Measurements from ENCODE around the gene KIF11. TPM values are rescaled to one million over a fixed set of nuclear protein-coding genes. Genes with fewer than 3 reads are reported as not detected.

KIF11 gene
- total and polyA plus RNA-seq, 9 of the 15 experiments (the other 6 are each of a cell fraction or from before 2014, with no cell fraction given): 11.3 to 54.4 (median 29.2) TPM

GRCh38 chr10:92695679-92696605 is 103.0 kb downstream of the KIF11 start (continued):
- peak; percentile 71 for TF ChIP-seq HMGN3 (IDR thresholded peaks at IDR 0.05; ENCODE audit: borderline replicate concordance, extremely low read depth, insufficient read length, low read depth, low read length)
- peak; percentile 89 for TF ChIP-seq FOSL1 (tag; conservative IDR thresholded peaks at IDR 0.05)
- TF ChIP-seq, protein P1, sequence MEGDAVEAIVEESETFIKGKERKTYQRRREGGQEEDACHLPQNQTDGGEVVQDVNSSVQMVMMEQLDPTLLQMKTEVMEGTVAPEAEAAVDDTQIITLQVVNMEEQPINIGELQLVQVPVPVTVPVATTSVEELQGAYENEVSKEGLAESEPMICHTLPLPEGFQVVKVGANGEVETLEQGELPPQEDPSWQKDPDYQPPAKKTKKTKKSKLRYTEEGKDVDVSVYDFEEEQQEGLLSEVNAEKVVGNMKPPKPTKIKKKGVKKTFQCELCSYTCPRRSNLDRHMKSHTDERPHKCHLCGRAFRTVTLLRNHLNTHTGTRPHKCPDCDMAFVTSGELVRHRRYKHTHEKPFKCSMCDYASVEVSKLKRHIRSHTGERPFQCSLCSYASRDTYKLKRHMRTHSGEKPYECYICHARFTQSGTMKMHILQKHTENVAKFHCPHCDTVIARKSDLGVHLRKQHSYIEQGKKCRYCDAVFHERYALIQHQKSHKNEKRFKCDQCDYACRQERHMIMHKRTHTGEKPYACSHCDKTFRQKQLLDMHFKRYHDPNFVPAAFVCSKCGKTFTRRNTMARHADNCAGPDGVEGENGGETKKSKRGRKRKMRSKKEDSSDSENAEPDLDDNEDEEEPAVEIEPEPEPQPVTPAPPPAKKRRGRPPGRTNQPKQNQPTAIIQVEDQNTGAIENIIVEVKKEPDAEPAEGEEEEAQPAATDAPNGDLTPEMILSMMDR (IDR thresholded peaks at IDR 0.05 in 2 of 3, conservative IDR thresholded peaks at IDR 0.05 in 1 of 3; ENCODE audit: insufficient read depth in 2 of 3, low read depth in 1 of 3, low read length in 3 of 3): no peak
- TF ChIP-seq ZNF174 (CRISPR knock-in tag; IDR thresholded peaks at IDR 0.05): no peak
- no peak for TF ChIP-seq TEAD1 (CRISPR knock-in tag; IDR thresholded peaks at IDR 0.05)
- TF ChIP-seq ZNF717 (CRISPR knock-in tag; IDR thresholded peaks at IDR 0.05): no peak
- TF ChIP-seq TBP (optimal IDR thresholded peaks at IDR 0.05; ENCODE audit: low read depth, low read length): no peak
- no peak for TF ChIP-seq E2F1 (CRISPR knock-in tag; IDR thresholded peaks at IDR 0.05)
- TF ChIP-seq RB1 (IDR thresholded peaks at IDR 0.05; ENCODE audit: low read depth): no peak
- no peak for TF ChIP-seq SRSF7 (optimal IDR thresholded peaks at IDR 0.05; ENCODE audit: low read depth, low read length)
- no peak for TF ChIP-seq CREB3 (tag; conservative IDR thresholded peaks at IDR 0.05; ENCODE audit: low read depth)
- no peak for TF ChIP-seq ZNF253 (CRISPR knock-in tag; conservative IDR thresholded peaks at IDR 0.05)
- no peak for TF ChIP-seq MTA2 (IDR thresholded peaks at IDR 0.05; ENCODE audit: low read depth)
- TF ChIP-seq, protein P2, sequence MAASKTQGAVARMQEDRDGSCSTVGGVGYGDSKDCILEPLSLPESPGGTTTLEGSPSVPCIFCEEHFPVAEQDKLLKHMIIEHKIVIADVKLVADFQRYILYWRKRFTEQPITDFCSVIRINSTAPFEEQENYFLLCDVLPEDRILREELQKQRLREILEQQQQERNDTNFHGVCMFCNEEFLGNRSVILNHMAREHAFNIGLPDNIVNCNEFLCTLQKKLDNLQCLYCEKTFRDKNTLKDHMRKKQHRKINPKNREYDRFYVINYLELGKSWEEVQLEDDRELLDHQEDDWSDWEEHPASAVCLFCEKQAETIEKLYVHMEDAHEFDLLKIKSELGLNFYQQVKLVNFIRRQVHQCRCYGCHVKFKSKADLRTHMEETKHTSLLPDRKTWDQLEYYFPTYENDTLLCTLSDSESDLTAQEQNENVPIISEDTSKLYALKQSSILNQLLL (CRISPR knock-in tag; IDR thresholded peaks at IDR 0.05; ENCODE audit: borderline replicate concordance): no peak
- no peak for TF ChIP-seq CCAR2 (IDR thresholded peaks at IDR 0.05; ENCODE audit: low read depth, low read length)
- TF ChIP-seq TARDBP (IDR thresholded peaks at IDR 0.05): no peak
- 0 out of 4 replicates have a peak, but pooled peaks of 1 of the 2 experiments have one; percentile 14 for TF ChIP-seq TRIM24 (IDR thresholded peaks at IDR 0.05)
- TF ChIP-seq LEF1 (IDR thresholded peaks at IDR 0.05): no peak
- no peak for TF ChIP-seq ZKSCAN3 (CRISPR knock-in tag; IDR thresholded peaks at IDR 0.05)
- peak; percentile 55; the same call in 1 of the 2 replicates for TF ChIP-seq SAFB (IDR thresholded peaks at IDR 0.05; ENCODE audit: borderline replicate concordance, low read depth, low read length)
- no peak for TF ChIP-seq ILF3 (IDR thresholded peaks at IDR 0.05; ENCODE audit: borderline replicate concordance)
- TF ChIP-seq RBM39 (optimal IDR thresholded peaks at IDR 0.05; ENCODE audit: low read depth, low read length): no peak
- TF ChIP-seq ELF4 (CRISPR knock-in tag; IDR thresholded peaks at IDR 0.05): peak; percentile 50; the same call in 1 of the 2 replicates

All from K562 (cell line).